GM12878 (cell line): ENCODE data around the gene ACTN3. TPM values are rescaled to one million over a fixed set of nuclear protein-coding genes. Genes with fewer than 3 reads are reported as not detected.

ENCODE experiments used
- ATAC-seq: fragments of 200-7000 bp; cut with Tn5 transposase; 3 replicates; pipeline ENCODE4 v1.9.1; 2020; ENCODE audit warnings: mild to moderate bottlenecking, moderate library complexity
- BruUV-seq: library from RNA; stranded (reverse); fragments of 400-500 nt; replicated peaks from 2 replicates; lab custom pipeline; 2021; lab: Mats Ljungman, UMichigan
- CTCF ChIA-PET: fragments of 300-600 bp; sonication (Branson Sonifier 250); formaldehyde crosslinking; extraction: SDS; loops from one replicate; lab custom pipeline; 2021; ENCODE audit warnings: inconsistent platforms; lab: Yijun Ruan, JAX
- POLR2A ChIA-PET: fragments of 350-600 bp; formaldehyde crosslinking; extraction: SDS; loops from one replicate; lab custom pipeline; 2021; ENCODE audit warnings: inconsistent platforms; lab: Charles Lee
- RAD21 ChIA-PET: fragments of 300-600 bp; sonication (Branson Sonifier 250); formaldehyde crosslinking; loops from one replicate; lab custom pipeline; 2023; ENCODE audit warnings: antibody characterized with exemption; ENCODE audit not compliant: unreplicated experiment; lab: Charles Lee
- SMC1A ChIA-PET: fragments of 300-600 bp; sonication (Branson Sonifier 250); formaldehyde crosslinking; loops from one replicate; lab custom pipeline; 2023; ENCODE audit not compliant: unreplicated experiment, uncharacterized antibody; lab: Charles Lee
- DNase-seq: peaks from one replicate; pipeline ENCODE4 v3.0.0-alpha.2; 2011; ENCODE audit warnings: low read depth, low spot score
- FAIRE-seq: peaks from 3 replicates; lab custom pipeline; 2011; peaks lifted over from hg19 to GRCh38; lab: Jason Lieb, UNC
- H2AFZ ChIP-seq: 2 replicates; pipeline ENCODE4 v1.6.0; 2011; ENCODE audit warnings: low read depth, low read length, control low read depth; ENCODE audit not compliant: control insufficient read depth
- H3K27ac ChIP-seq: 2 replicates; pipeline ENCODE4 v1.5.1; 2011; ENCODE audit warnings: control low read depth; ENCODE audit not compliant: control insufficient read depth, insufficient read depth
- H3K27me3 ChIP-seq, 2 experiments: replicated peaks in 1 of 2; 2 replicates each; pipeline versions ENCODE4 v1.6.0 to v1.6.1; 2011; ENCODE audit warnings: low read length in 1 of 2; ENCODE audit not compliant: control insufficient read depth in 2 of 2, insufficient read depth in 2 of 2
- H3K36me3 ChIP-seq, 2 experiments: 2 replicates each; pipeline ENCODE4 v1.5.1; 2011; ENCODE audit warnings: low read length in 1 of 2; ENCODE audit not compliant: control insufficient read depth in 2 of 2, insufficient read depth in 2 of 2
- H3K4me1 ChIP-seq: 2 replicates; pipeline ENCODE4 v1.6.1; 2011; ENCODE audit warnings: mild to moderate bottlenecking, low read length, moderate library complexity, mixed read lengths; ENCODE audit not compliant: control insufficient read depth, insufficient read depth
- H3K4me2 ChIP-seq: 2 replicates; pipeline ENCODE4 v1.6.0; 2011; ENCODE audit warnings: control low read depth; ENCODE audit not compliant: control insufficient read depth, insufficient read depth
- H3K4me3 ChIP-seq: fragments of 200-600 bp; sonication (generic); 2 replicates; pipeline ENCODE4 v1.5.1; 2016
- H3K79me2 ChIP-seq: 2 replicates; pipeline ENCODE4 v1.6.0; 2011; ENCODE audit warnings: low read length; ENCODE audit not compliant: control insufficient read depth, insufficient read depth
- H3K9ac ChIP-seq: 2 replicates; pipeline ENCODE4 v1.8.0; 2011; ENCODE audit warnings: low read length, control low read depth, mixed read lengths; ENCODE audit not compliant: control insufficient read depth, insufficient read depth
- H3K9me3 ChIP-seq: replicated peaks from 3 replicates; pipeline ENCODE4 v1.5.1; 2011; ENCODE audit warnings: mild to moderate bottlenecking, low read length; ENCODE audit not compliant: control insufficient read depth, insufficient read depth
- H4K20me1 ChIP-seq: 2 replicates; pipeline ENCODE4 v1.6.0; 2011; ENCODE audit not compliant: control insufficient read depth, insufficient read depth
- BACH1 ChIP-seq: fragments of 450-650 bp; IDR thresholded peaks from 2 replicates; pipeline ENCODE4 v1.6.1; 2017; ENCODE audit warnings: mild to moderate bottlenecking, borderline replicate concordance
- BCL11A ChIP-seq: IDR thresholded peaks from 2 replicates; pipeline ENCODE4 v1.6.1; 2011; ENCODE audit warnings: low read depth, low read length
- CBFB ChIP-seq: IDR thresholded peaks from 2 replicates; pipeline ENCODE4 v1.6.1; 2016; ENCODE audit warnings: antibody characterized with exemption, low read depth
- CHD4 ChIP-seq: fragments of 200-600 bp; sonication (generic); IDR thresholded peaks from 2 replicates; pipeline ENCODE4 v1.6.1; 2016; ENCODE audit warnings: mild to moderate bottlenecking
- EGR1 ChIP-seq, 2 experiments: IDR thresholded peaks; 1 replicate in 1 of 2; 2 replicates in 1 of 2; pipeline ENCODE4 v1.6.1; 2011 to 2012; ENCODE audit warnings: low read depth in 2 of 2, low read length in 2 of 2, borderline replicate concordance in 1 of 2, mild to moderate bottlenecking in 1 of 2, moderate library complexity in 1 of 2
- GATAD2B ChIP-seq: fragments of 450-650 bp; conservative IDR thresholded peaks from 2 replicates; pipeline ENCODE4 v1.6.1; 2017; ENCODE audit warnings: low read depth, mild to moderate bottlenecking, moderate library complexity
- LARP7 ChIP-seq: fragments of 450-650 bp; IDR thresholded peaks from 2 replicates; pipeline ENCODE4 v1.6.1; 2017; ENCODE audit warnings: mild to moderate bottlenecking
- MYC ChIP-seq: IDR thresholded peaks from 2 replicates; pipeline ENCODE4 v1.6.1; 2011; ENCODE audit warnings: mild to moderate bottlenecking, low read length, moderate library complexity, inconsistent platforms; ENCODE audit not compliant: insufficient read depth, insufficient replicate concordance, insufficient read length, severe bottlenecking
- NFYA ChIP-seq: IDR thresholded peaks from 2 replicates; pipeline ENCODE4 v1.6.1; 2011; ENCODE audit warnings: low read depth, mild to moderate bottlenecking, low read length, improper control_type of control experiment, borderline replicate concordance
- RAD51 ChIP-seq: fragments of 450-650 bp; IDR thresholded peaks from 2 replicates; pipeline ENCODE4 v1.6.1; 2016; ENCODE audit warnings: moderate library complexity, mild to moderate bottlenecking, inconsistent platforms
- RBBP5 ChIP-seq: fragments of 200-600 bp; sonication (generic); conservative IDR thresholded peaks from 2 replicates; pipeline ENCODE4 v1.6.1; 2016
- RCOR1 ChIP-seq: conservative IDR thresholded peaks from 2 replicates; pipeline ENCODE4 v1.6.1; 2012; ENCODE audit warnings: low read depth, low read length, improper control_type of control experiment
- SMAD1 ChIP-seq: fragments of 450-650 bp; IDR thresholded peaks from 2 replicates; pipeline ENCODE4 v1.6.1; 2018; ENCODE audit warnings: mild to moderate bottlenecking, low read depth; ENCODE audit not compliant: partially characterized antibody
- SREBF2 ChIP-seq: IDR thresholded peaks from 2 replicates; pipeline ENCODE4 v1.6.1; 2012; ENCODE audit warnings: mild to moderate bottlenecking, low read length
- SUZ12 ChIP-seq: fragments of 200-600 bp; sonication (generic); IDR thresholded peaks from one replicate; pipeline ENCODE4 v1.6.1; 2018; ENCODE audit warnings: antibody characterized with exemption, mild to moderate bottlenecking; ENCODE audit not compliant: unreplicated experiment
- YY1 ChIP-seq: IDR thresholded peaks from 2 replicates; pipeline ENCODE4 v1.6.1; 2011; ENCODE audit warnings: low read depth, mild to moderate bottlenecking, low read length
- WGBS: methylation state at CpG from one replicate; pipeline ENCODE4 v1.1.6; 2016; ENCODE audit warnings: low lambda C conversion rate; ENCODE audit not compliant: insufficient replicate concordance, insufficient coverage; ENCODE audit errors: missing lambda C conversion rate; 5-methylcytosine and 5-hydroxymethylcytosine counted together
- in situ Hi-C: fragments of 300-500 bp; cut with MboI; formaldehyde crosslinking; loops from 9 replicates; pipeline ENCODE4 v1.14.3; 2018; ENCODE audit warnings: mixed read lengths
- intact Hi-C: fragments of 100-400 bp; cut with micrococcal nuclease; formaldehyde crosslinking; loops from one replicate; pipeline ENCODE4 v1.14.2; 2022; ENCODE audit not compliant: unreplicated experiment
- polyA plus RNA-seq, 11 experiments: library from polyadenylated mRNA; depleted of rRNA in 4 of 11; unstranded in 6 of 11; stranded (reverse) in 5 of 11; fragments of >200 nt; fragmentation: Nextera tagmentation in 4 of 11; fragmentation: Illumina TruSeq in 1 of 11; extraction: Ambion mirVana in 4 of 11; extraction: Trizol in 1 of 11; gene quantifications; 1 replicate in 1 of 11; 2 replicates in 10 of 11; pipeline versions ENCODE4 v1.2.1 to v1.2.3, GENCODE V29; 2011 to 2016; ENCODE audit warnings: inconsistent platforms in 2 of 11, missing spikeins in 2 of 11, low read depth in 1 of 11
- total RNA-seq, 4 experiments: library from RNA; depleted of rRNA in 3 of 4; stranded (reverse); fragments of >200 nt in 3 of 4; fragmentation: Illumina TruSeq in 1 of 4; extraction: Trizol in 1 of 4; gene quantifications; 2 replicates each; pipeline versions ENCODE4 v1.2.1 to v1.2.3, GENCODE V29; 2013 to 2021
- TF ChIP-seq, protein P1 (sequence below): fragments of 450-650 bp; IDR thresholded peaks from 2 replicates; pipeline ENCODE4 v1.6.1; 2016; ENCODE audit warnings: mild to moderate bottlenecking
- TF ChIP-seq, protein P2 (sequence below): IDR thresholded peaks from 2 replicates; pipeline ENCODE4 v1.6.1; 2011; ENCODE audit warnings: borderline replicate concordance, low read depth, mild to moderate bottlenecking, moderate library complexity, low read length; ENCODE audit not compliant: insufficient read depth, poor library complexity, severe bottlenecking
- TF ChIP-seq, protein P3 (sequence below): IDR thresholded peaks from 2 replicates; pipeline ENCODE4 v1.6.1; 2011; ENCODE audit warnings: low read depth, mild to moderate bottlenecking, low read length, moderate library complexity, borderline replicate concordance; ENCODE audit errors: extremely low read depth
- TF ChIP-seq, protein P4 (sequence below): IDR thresholded peaks from 2 replicates; pipeline ENCODE4 v1.6.1; 2012; ENCODE audit warnings: low read depth, low read length, improper control_type of control experiment

ACTN3 gene
- total and polyA plus RNA-seq, 10 of the 15 experiments (the other 5 are each of a cell fraction or from before 2014, with no cell fraction given): 0.06 to 0.67 (median 0.17) TPM; not detected in 3

DNA sequence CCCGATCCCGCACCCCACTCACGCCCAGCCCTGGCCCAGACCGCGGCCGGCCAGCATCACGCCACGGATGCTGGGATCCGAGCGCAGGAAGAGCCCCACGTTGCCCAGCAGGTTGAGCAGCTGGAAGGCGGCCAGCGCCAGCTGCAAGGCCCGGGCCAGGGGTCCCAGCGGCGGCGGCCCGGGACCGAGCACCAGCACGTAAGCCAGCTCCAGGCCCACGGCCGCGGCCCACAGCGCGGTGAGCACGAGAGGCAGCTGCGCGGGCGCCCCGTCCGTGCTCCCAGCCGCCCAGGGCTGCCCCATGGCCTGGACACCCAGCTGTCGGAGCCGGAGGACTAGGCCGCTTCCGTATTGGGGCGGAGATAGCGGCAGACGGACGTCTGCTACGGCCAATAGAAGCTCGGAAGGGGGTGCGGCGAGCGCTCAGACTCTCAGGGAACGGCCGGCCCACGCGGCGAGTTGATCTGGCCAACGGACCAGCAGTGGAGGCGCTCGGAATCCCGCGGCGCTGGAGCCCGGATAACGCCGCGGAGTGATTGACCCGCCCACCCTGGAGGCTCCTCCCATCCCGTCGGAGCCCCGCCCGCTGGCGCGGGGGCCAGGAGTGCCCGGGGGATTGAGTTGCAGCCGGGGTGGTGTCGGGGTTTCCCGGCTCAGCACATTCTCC, 869 bp upstream of the ACTN3 start, which contains the start of gene ZDHHC24:
TSS of gene ZDHHC24 (minus strand) at position 348 of the 667 bp plus-strand sequence. CDS start at position 303, 45 bp downstream.
- WGBS: under 1% methylated on average over 68 of the region's 71 CpGs
- Histone ChIP-seq H3K4me1 (peaks cover 10% of the 10 kb centered on the region), H4K20me1 (no peaks in the 10 kb centered on the region), H2AFZ (peak within 1 kb of the TSS; percentile 89), H3K36me3 (peaks cover 0 to 3% of the 10 kb centered on the region in 2 experiments; a peak in 1 of 4 replicates), H3K4me2 (peak within 1 kb of the TSS; percentile 97), H3K4me3 (peak within 1 kb of the TSS; percentile 86), H3K27me3 (no peaks in the 10 kb centered on the region), H3K9ac (peak within 1 kb of the TSS; percentile 79), H3K27ac (peak within 1 kb of the TSS; percentile 72), H3K9me3 (no peaks in the 10 kb centered on the region), H3K79me2 (peaks cover 2% of the 10 kb centered on the region)
- POLR2A ChIA-PET: interaction anchor here (0.9 to 4.0 kb wide), 11 partner anchors 13 to 132 kb away, joined by 3 to 26 read pairs (median 5); partner anchors contain the start of genes CCDC87, CCS, DPP3 and PELI3
- CTCF ChIA-PET: interaction anchor here (0.6 to 4.3 kb wide), 9 partner anchors 16 to 994 kb away, joined by 3 to 32 read pairs (median 3); partner anchors contain the start of genes CCDC87, CCS, DPP3 and RBM14
- ATAC-seq (peak; percentile 91), DNase-seq (peak; percentile 81), FAIRE-seq (peak; percentile 86)
- in situ Hi-C loops: no loop called here
- no TSS peak for BruUV-seq
- RAD21 ChIA-PET: interaction anchor here (0.6 to 2.9 kb wide), 8 partner anchors 32 to 1914 kb away, joined by 3 to 37 read pairs (median 4); partner anchors contain the start of genes MRPL11, PELI3, RBM4 and RBM4B
- SMC1A ChIA-PET: interaction anchor here (1.1 to 5.6 kb wide), 8 partner anchors 8 to 132 kb away, joined by 3 to 37 read pairs (median 3); partner anchors contain the start of genes RBM4 and RBM4B
- intact Hi-C loops: loop anchor here (1.0 kb wide), 1 partner anchor 132 kb away; no protein-coding TSS in a partner anchor
- no peak for TF ChIP-seq RBBP5
- no peak for TF ChIP-seq SUZ12
- 0 out of 2 replicates have a peak, but pooled peaks have one; percentile 49 for TF ChIP-seq BACH1
- peak; percentile 24; the same call in 1 of the 2 replicates for TF ChIP-seq YY1
- TF ChIP-seq, protein P1, sequence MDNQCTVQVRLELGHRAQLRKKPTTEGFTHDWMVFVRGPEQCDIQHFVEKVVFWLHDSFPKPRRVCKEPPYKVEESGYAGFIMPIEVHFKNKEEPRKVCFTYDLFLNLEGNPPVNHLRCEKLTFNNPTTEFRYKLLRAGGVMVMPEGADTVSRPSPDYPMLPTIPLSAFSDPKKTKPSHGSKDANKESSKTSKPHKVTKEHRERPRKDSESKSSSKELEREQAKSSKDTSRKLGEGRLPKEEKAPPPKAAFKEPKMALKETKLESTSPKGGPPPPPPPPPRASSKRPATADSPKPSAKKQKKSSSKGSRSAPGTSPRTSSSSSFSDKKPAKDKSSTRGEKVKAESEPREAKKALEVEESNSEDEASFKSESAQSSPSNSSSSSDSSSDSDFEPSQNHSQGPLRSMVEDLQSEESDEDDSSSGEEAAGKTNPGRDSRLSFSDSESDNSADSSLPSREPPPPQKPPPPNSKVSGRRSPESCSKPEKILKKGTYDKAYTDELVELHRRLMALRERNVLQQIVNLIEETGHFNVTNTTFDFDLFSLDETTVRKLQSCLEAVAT: no peak
- TF ChIP-seq MYC: peak; percentile 44
- TF ChIP-seq NFYA: 0 out of 2 replicates have a peak, but pooled peaks have one; percentile 5
- TF ChIP-seq GATAD2B: peak; percentile 98
- TF ChIP-seq, protein P2, sequence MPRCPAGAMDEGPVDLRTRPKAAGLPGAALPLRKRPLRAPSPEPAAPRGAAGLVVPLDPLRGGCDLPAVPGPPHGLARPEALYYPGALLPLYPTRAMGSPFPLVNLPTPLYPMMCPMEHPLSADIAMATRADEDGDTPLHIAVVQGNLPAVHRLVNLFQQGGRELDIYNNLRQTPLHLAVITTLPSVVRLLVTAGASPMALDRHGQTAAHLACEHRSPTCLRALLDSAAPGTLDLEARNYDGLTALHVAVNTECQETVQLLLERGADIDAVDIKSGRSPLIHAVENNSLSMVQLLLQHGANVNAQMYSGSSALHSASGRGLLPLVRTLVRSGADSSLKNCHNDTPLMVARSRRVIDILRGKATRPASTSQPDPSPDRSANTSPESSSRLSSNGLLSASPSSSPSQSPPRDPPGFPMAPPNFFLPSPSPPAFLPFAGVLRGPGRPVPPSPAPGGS: no peak
- peak; percentile 75; the same call in 1 of the 2 replicates for TF ChIP-seq LARP7
- no peak for TF ChIP-seq SREBF2
- TF ChIP-seq SMAD1: no peak
- TF ChIP-seq, protein P3, sequence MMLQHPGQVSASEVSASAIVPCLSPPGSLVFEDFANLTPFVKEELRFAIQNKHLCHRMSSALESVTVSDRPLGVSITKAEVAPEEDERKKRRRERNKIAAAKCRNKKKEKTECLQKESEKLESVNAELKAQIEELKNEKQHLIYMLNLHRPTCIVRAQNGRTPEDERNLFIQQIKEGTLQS: no peak
- peak in 1 of 2 experiments; percentile 45; a peak in 1 of 3 replicates for TF ChIP-seq EGR1 (IDR thresholded peaks at IDR 0.05; ENCODE audit: borderline replicate concordance in 1 of 2, low read depth in 2 of 2, low read length in 2 of 2)
- TF ChIP-seq, protein P4, sequence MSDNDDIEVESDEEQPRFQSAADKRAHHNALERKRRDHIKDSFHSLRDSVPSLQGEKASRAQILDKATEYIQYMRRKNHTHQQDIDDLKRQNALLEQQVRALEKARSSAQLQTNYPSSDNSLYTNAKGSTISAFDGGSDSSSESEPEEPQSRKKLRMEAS: peak; percentile 52; the same call in 1 of the 2 replicates
- no peak for TF ChIP-seq CBFB
- TF ChIP-seq CHD4: no peak
- TF ChIP-seq BCL11A: no peak
- TF ChIP-seq RCOR1: no peak
- no peak for TF ChIP-seq RAD51
